GM23338 (cell line): ENCODE data around the gene SH3BP4. TPM values are rescaled to one million over a fixed set of nuclear protein-coding genes. Genes with fewer than 3 reads are reported as not detected.
A peak's percentile ranks its signal among the peaks of the same experiment; 100 is the strongest.

ENCODE experiments used
- ATAC-seq: fragments of 200-7000 bp; cut with Tn5 transposase; 3 replicates; pipeline ENCODE4 v1.9.1; 2020
- DNase-seq: peaks from one replicate; pipeline ENCODE4 v3.0.0-alpha.2; 2015; ENCODE audit warnings: low spot score
- H2AFZ ChIP-seq: fragments of 200-600 bp; sonication (generic); 2 replicates; pipeline ENCODE4 v1.8.0; 2016; ENCODE audit warnings: antibody characterized with exemption, mild to moderate bottlenecking, moderate library complexity
- H3F3A ChIP-seq: fragments of 200-600 bp; sonication (generic); replicated peaks from 2 replicates; pipeline ENCODE4 v1.8.0; 2017; ENCODE audit warnings: antibody characterized with exemption, mixed run types, low read depth
- H3K27ac ChIP-seq: fragments of 200-600 bp; sonication (generic); 2 replicates; pipeline ENCODE4 v1.6.1; 2016; ENCODE audit warnings: low read depth
- H3K27me3 ChIP-seq: fragments of 200-600 bp; sonication (generic); 2 replicates; pipeline ENCODE4 v1.8.0; 2016; ENCODE audit warnings: mild to moderate bottlenecking, mixed run types, moderate library complexity; ENCODE audit not compliant: insufficient read depth
- H3K36me3 ChIP-seq: fragments of 200-600 bp; sonication (generic); 2 replicates; pipeline ENCODE4 v1.8.0; 2016; ENCODE audit warnings: mild to moderate bottlenecking; ENCODE audit not compliant: insufficient read depth
- H3K4me1 ChIP-seq: fragments of 200-600 bp; sonication (generic); 2 replicates; pipeline ENCODE4 v1.8.0; 2016; ENCODE audit warnings: mild to moderate bottlenecking, moderate library complexity; ENCODE audit not compliant: insufficient read depth
- H3K4me2 ChIP-seq: fragments of 200-600 bp; sonication (generic); 2 replicates; pipeline ENCODE4 v1.7.1; 2017; ENCODE audit warnings: mixed run types
- H3K4me3 ChIP-seq: fragments of 200-600 bp; sonication (generic); 2 replicates; pipeline ENCODE4 v1.6.1; 2016; ENCODE audit warnings: mixed run types
- H3K79me2 ChIP-seq: fragments of 200-600 bp; sonication (generic); replicated peaks from 2 replicates; pipeline ENCODE4 v1.8.0; 2017; ENCODE audit warnings: mild to moderate bottlenecking; ENCODE audit not compliant: insufficient read depth
- H3K9me2 ChIP-seq: fragments of 200-600 bp; sonication (generic); 2 replicates; pipeline ENCODE4 v1.8.0; 2017; ENCODE audit not compliant: insufficient read depth
- H4K20me1 ChIP-seq: fragments of 200-600 bp; sonication (generic); replicated peaks from 2 replicates; pipeline ENCODE4 v1.8.0; 2017; ENCODE audit warnings: mild to moderate bottlenecking; ENCODE audit not compliant: insufficient read depth
- H3K27ac Mint-ChIP-seq: 2 replicates; pipeline ENCODE4 v1.8.0; 2020; ENCODE audit warnings: inconsistent platforms, mild to moderate bottlenecking, moderate library complexity, mixed read lengths
- H3K27me3 Mint-ChIP-seq: 3 replicates; pipeline ENCODE4 v1.8.0; 2022; ENCODE audit warnings: low read depth, mild to moderate bottlenecking, moderate library complexity, mixed read lengths, inconsistent platforms; ENCODE audit not compliant: insufficient read depth, poor library complexity
- H3K36me3 Mint-ChIP-seq: 3 replicates; pipeline ENCODE4 v1.8.0; 2021; ENCODE audit warnings: low read depth, mild to moderate bottlenecking, inconsistent platforms, moderate library complexity, mixed read lengths
- H3K4me1 Mint-ChIP-seq: 3 replicates; pipeline ENCODE4 v1.8.0; 2020; ENCODE audit warnings: mild to moderate bottlenecking, inconsistent platforms, mixed read lengths
- H3K4me3 Mint-ChIP-seq: 3 replicates; pipeline ENCODE4 v1.8.0; 2021; ENCODE audit warnings: moderate library complexity, mild to moderate bottlenecking, inconsistent platforms, mixed read lengths
- H3K9me3 Mint-ChIP-seq: 3 replicates; pipeline ENCODE4 v1.8.0; 2020; ENCODE audit warnings: moderate library complexity, mild to moderate bottlenecking, inconsistent platforms, mixed read lengths
- EZH2phosphoT487 ChIP-seq: fragments of 200-600 bp; sonication (generic); IDR thresholded peaks from one replicate; pipeline ENCODE4 v1.8.1; 2018; ENCODE audit warnings: antibody characterized with exemption; ENCODE audit not compliant: unreplicated experiment
- JUNB ChIP-seq: IDR thresholded peaks from one replicate; pipeline ENCODE4 v1.6.1; 2016; ENCODE audit warnings: antibody characterized with exemption; ENCODE audit not compliant: unreplicated experiment
- NANOG ChIP-seq: IDR thresholded peaks from 2 replicates; pipeline ENCODE4 v1.6.1; 2016; ENCODE audit warnings: antibody characterized with exemption, borderline replicate concordance
- POLR2AphosphoS5 ChIP-seq: IDR thresholded peaks from 2 replicates; pipeline ENCODE4 v1.6.1; 2016; ENCODE audit warnings: antibody characterized with exemption, low read depth
- STAT1 ChIP-seq: IDR thresholded peaks from one replicate; pipeline ENCODE4 v1.6.1; 2016; ENCODE audit warnings: antibody characterized with exemption; ENCODE audit not compliant: unreplicated experiment
- ZNF114 ChIP-seq: fragments of 250-450 bp; sonication (Bioruptor Pico); IDR thresholded peaks from 2 replicates; pipeline ENCODE4 v1.5.0; 2020; ENCODE audit warnings: mild to moderate bottlenecking, moderate library complexity
- ZNF331 ChIP-seq: fragments of 250-450 bp; sonication (Bioruptor Pico); IDR thresholded peaks from 2 replicates; pipeline ENCODE4 v1.5.0; 2020; ENCODE audit warnings: low read depth, mild to moderate bottlenecking, moderate library complexity
- polyA plus RNA-seq: library from polyadenylated mRNA; unstranded; fragments of >200 nt; fragmentation: Nextera tagmentation; extraction: Ambion mirVana; gene quantifications from 2 replicates; pipeline ENCODE4 v1.2.1, GENCODE V29; 2016
- total RNA-seq: library from RNA; depleted of rRNA; stranded (reverse); fragments of >200 nt; shearing (Covaris generic); gene quantifications from 2 replicates; pipeline ENCODE4 v1.2.3, GENCODE V29; 2014
- TF ChIP-seq, protein P1 (sequence below): IDR thresholded peaks from one replicate; pipeline ENCODE4 v1.6.1; 2018; ENCODE audit warnings: antibody characterized with exemption; ENCODE audit not compliant: unreplicated experiment
- TF ChIP-seq, protein P2 (sequence below), 2 experiments: fragments of 200-600 bp in 1 of 2; sonication (generic) in 1 of 2; conservative IDR thresholded peaks; 2 replicates each; pipeline versions ENCODE4 v1.5.1 to v1.6.1; 2016 to 2017; ENCODE audit warnings: antibody characterized with exemption in 2 of 2, low read depth in 2 of 2, mild to moderate bottlenecking in 2 of 2, moderate library complexity in 1 of 2
- TF ChIP-seq, protein P3 (sequence below): fragments of 250-450 bp; sonication (Bioruptor Pico); IDR thresholded peaks from 2 replicates; pipeline ENCODE4 v1.5.0; 2020; ENCODE audit warnings: mild to moderate bottlenecking, moderate library complexity

SH3BP4 gene
- total and polyA plus RNA-seq, 2 experiments from 2014 or later, result 15.6 to 50.9 TPM

DNA sequence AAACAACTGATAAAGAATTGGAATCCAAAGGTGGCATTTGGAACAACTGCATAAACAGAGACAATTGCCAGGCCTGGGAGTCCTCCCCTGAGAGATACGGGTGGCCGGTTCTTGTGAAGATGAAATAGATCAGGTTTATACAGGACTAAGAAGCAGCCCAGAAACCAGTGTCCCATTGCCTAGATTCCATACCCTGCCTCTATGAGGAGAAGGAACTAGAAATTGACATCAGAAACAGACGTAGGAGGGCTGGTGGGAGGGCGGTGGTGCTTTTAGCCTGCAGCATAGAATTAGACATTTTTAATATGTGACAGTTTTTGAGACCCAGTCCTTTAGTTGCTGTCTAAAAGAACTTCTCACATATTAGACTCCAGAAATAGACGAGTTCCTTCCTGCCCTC, 11.8 kb upstream of the SH3BP4 start:
- ATAC-seq, result no peak
- Histone ChIP-seq H3K36me3 (no peaks in the 10 kb centered on the region), H3K4me2 (no peak overlapping the region), H3K79me2 (no peaks in the 10 kb centered on the region), H2AFZ (no peak overlapping the region), H3K9me2 (0 out of 2 replicates have a peak, but pooled peaks cover 6% of the 10 kb centered on the region), H3K27me3 (no peaks in the 10 kb centered on the region), H3K4me3 (no peak overlapping the region), H3F3A (no peaks in the 10 kb centered on the region), H4K20me1 (no peaks in the 10 kb centered on the region), H3K4me1 (0 out of 2 replicates have a peak, but pooled peaks cover 4% of the 10 kb centered on the region), H3K27ac (no peak overlapping the region)
- DNase-seq, result no peak
- H3K27me3 Mint-ChIP-seq, result peaks cover 13% of the 10 kb centered on the region
- no peak for TF ChIP-seq POLR2AphosphoS5
- TF ChIP-seq EZH2phosphoT487, result no peak
- TF ChIP-seq ZNF114 (CRISPR knock-in tag), result no peak
- no peak for TF ChIP-seq ZNF331
- TF ChIP-seq, protein P1, sequence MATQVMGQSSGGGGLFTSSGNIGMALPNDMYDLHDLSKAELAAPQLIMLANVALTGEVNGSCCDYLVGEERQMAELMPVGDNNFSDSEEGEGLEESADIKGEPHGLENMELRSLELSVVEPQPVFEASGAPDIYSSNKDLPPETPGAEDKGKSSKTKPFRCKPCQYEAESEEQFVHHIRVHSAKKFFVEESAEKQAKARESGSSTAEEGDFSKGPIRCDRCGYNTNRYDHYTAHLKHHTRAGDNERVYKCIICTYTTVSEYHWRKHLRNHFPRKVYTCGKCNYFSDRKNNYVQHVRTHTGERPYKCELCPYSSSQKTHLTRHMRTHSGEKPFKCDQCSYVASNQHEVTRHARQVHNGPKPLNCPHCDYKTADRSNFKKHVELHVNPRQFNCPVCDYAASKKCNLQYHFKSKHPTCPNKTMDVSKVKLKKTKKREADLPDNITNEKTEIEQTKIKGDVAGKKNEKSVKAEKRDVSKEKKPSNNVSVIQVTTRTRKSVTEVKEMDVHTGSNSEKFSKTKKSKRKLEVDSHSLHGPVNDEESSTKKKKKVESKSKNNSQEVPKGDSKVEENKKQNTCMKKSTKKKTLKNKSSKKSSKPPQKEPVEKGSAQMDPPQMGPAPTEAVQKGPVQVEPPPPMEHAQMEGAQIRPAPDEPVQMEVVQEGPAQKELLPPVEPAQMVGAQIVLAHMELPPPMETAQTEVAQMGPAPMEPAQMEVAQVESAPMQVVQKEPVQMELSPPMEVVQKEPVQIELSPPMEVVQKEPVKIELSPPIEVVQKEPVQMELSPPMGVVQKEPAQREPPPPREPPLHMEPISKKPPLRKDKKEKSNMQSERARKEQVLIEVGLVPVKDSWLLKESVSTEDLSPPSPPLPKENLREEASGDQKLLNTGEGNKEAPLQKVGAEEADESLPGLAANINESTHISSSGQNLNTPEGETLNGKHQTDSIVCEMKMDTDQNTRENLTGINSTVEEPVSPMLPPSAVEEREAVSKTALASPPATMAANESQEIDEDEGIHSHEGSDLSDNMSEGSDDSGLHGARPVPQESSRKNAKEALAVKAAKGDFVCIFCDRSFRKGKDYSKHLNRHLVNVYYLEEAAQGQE, result no peak
- no peaks in the 10 kb centered on the region for H3K36me3 Mint-ChIP-seq
- H3K27ac Mint-ChIP-seq, result no peak overlapping the region
- H3K9me3 Mint-ChIP-seq, result peaks cover 5% of the 10 kb centered on the region; the same call in 2 of the 3 replicates
- H3K4me1 Mint-ChIP-seq, result peaks cover 10% of the 10 kb centered on the region
- H3K4me3 Mint-ChIP-seq, result no peak overlapping the region

DNA sequence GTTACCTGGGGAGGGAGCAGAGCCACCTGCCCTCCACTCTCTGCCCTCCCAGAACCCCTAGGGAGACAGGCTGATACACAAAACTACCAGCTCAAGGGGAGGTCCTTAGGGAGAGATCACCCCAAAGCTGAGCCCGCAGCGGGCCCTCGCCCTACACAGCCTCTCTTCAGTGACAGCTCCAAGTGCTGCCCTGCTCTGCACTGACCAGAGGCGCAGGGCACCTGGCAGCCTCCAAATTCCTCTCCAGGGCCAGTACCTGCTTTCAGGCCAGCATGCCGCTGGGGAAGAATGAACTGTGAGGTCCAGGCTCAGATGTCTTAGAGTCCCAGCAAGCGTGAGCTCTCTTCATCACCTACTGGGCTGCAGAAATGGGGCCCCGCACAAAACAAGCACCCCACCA, 11.3 kb upstream of the SH3BP4 start:
- DNase-seq (no peak), ATAC-seq (peak; percentile 79)
- H3K27ac ChIP-seq, result no peak overlapping the region
- peak overlapping the region; percentile 66; the same call in 1 of the 2 replicates for H2AFZ ChIP-seq
- H3K27me3 Mint-ChIP-seq, result peaks cover 12% of the 10 kb centered on the region
- H3K36me3 Mint-ChIP-seq, result no peaks in the 10 kb centered on the region
- no peaks in the 10 kb centered on the region for H3K79me2 ChIP-seq
- no peaks in the 10 kb centered on the region for H3K36me3 ChIP-seq
- peaks cover 5% of the 10 kb centered on the region; the same call in 2 of the 3 replicates for H3K9me3 Mint-ChIP-seq
- H3F3A ChIP-seq, result no peaks in the 10 kb centered on the region
- H3K27ac Mint-ChIP-seq, result no peak overlapping the region
- H3K4me3 ChIP-seq, result no peak overlapping the region
- no peaks in the 10 kb centered on the region for H4K20me1 ChIP-seq
- 0 out of 2 replicates have a peak, but pooled peaks cover 6% of the 10 kb centered on the region for H3K9me2 ChIP-seq
- H3K27me3 ChIP-seq, result no peaks in the 10 kb centered on the region
- H3K4me3 Mint-ChIP-seq, result no peak overlapping the region
- H3K4me2 ChIP-seq, result no peak overlapping the region
- peaks cover 10% of the 10 kb centered on the region for H3K4me1 Mint-ChIP-seq
- H3K4me1 ChIP-seq, result 0 out of 2 replicates have a peak, but pooled peaks cover 4% of the 10 kb centered on the region
- no peak for TF ChIP-seq JUNB
- TF ChIP-seq POLR2AphosphoS5, result no peak
- no peak for TF ChIP-seq EZH2phosphoT487
- TF ChIP-seq, protein P2, sequence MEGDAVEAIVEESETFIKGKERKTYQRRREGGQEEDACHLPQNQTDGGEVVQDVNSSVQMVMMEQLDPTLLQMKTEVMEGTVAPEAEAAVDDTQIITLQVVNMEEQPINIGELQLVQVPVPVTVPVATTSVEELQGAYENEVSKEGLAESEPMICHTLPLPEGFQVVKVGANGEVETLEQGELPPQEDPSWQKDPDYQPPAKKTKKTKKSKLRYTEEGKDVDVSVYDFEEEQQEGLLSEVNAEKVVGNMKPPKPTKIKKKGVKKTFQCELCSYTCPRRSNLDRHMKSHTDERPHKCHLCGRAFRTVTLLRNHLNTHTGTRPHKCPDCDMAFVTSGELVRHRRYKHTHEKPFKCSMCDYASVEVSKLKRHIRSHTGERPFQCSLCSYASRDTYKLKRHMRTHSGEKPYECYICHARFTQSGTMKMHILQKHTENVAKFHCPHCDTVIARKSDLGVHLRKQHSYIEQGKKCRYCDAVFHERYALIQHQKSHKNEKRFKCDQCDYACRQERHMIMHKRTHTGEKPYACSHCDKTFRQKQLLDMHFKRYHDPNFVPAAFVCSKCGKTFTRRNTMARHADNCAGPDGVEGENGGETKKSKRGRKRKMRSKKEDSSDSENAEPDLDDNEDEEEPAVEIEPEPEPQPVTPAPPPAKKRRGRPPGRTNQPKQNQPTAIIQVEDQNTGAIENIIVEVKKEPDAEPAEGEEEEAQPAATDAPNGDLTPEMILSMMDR (conservative IDR thresholded peaks at IDR 0.05; ENCODE audit: low read depth in 2 of 2), result no peak
- no peak for TF ChIP-seq ZNF114 (CRISPR knock-in tag)
- TF ChIP-seq ZNF331, result no peak
- no peak for TF ChIP-seq NANOG
- TF ChIP-seq, protein P3, sequence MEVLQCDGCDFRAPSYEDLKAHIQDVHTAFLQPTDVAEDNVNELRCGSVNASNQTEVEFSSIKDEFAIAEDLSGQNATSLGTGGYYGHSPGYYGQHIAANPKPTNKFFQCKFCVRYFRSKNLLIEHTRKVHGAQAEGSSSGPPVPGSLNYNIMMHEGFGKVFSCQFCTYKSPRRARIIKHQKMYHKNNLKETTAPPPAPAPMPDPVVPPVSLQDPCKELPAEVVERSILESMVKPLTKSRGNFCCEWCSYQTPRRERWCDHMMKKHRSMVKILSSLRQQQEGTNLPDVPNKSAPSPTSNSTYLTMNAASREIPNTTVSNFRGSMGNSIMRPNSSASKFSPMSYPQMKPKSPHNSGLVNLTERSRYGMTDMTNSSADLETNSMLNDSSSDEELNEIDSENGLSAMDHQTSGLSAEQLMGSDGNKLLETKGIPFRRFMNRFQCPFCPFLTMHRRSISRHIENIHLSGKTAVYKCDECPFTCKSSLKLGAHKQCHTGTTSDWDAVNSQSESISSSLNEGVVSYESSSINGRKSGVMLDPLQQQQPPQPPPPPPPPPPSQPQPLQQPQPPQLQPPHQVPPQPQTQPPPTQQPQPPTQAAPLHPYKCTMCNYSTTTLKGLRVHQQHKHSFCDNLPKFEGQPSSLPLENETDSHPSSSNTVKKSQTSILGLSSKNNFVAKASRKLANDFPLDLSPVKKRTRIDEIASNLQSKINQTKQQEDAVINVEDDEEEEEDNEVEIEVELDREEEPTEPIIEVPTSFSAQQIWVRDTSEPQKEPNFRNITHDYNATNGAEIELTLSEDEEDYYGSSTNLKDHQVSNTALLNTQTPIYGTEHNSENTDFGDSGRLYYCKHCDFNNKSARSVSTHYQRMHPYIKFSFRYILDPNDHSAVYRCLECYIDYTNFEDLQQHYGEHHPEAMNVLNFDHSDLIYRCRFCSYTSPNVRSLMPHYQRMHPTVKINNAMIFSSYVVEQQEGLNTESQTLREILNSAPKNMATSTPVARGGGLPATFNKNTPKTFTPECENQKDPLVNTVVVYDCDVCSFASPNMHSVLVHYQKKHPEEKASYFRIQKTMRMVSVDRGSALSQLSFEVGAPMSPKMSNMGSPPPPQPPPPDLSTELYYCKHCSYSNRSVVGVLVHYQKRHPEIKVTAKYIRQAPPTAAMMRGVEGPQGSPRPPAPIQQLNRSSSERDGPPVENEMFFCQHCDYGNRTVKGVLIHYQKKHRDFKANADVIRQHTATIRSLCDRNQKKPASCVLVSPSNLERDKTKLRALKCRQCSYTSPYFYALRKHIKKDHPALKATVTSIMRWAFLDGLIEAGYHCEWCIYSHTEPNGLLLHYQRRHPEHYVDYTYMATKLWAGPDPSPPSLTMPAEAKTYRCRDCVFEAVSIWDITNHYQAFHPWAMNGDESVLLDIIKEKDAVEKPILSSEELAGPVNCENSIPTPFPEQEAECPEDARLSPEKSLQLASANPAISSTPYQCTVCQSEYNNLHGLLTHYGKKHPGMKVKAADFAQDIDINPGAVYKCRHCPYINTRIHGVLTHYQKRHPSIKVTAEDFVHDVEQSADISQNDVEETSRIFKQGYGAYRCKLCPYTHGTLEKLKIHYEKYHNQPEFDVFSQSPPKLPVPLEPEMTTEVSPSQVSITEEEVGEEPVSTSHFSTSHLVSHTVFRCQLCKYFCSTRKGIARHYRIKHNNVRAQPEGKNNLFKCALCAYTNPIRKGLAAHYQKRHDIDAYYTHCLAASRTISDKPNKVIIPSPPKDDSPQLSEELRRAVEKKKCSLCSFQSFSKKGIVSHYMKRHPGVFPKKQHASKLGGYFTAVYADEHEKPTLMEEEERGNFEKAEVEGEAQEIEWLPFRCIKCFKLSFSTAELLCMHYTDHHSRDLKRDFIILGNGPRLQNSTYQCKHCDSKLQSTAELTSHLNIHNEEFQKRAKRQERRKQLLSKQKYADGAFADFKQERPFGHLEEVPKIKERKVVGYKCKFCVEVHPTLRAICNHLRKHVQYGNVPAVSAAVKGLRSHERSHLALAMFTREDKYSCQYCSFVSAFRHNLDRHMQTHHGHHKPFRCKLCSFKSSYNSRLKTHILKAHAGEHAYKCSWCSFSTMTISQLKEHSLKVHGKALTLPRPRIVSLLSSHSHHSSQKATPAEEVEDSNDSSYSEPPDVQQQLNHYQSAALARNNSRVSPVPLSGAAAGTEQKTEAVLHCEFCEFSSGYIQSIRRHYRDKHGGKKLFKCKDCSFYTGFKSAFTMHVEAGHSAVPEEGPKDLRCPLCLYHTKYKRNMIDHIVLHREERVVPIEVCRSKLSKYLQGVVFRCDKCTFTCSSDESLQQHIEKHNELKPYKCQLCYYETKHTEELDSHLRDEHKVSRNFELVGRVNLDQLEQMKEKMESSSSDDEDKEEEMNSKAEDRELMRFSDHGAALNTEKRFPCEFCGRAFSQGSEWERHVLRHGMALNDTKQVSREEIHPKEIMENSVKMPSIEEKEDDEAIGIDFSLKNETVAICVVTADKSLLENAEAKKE (CRISPR knock-in tag), result no peak
- TF ChIP-seq STAT1, result no peak
